Immature natural killer cell (primary cell): ENCODE measurements around the gene SAP25. TPM values are rescaled to one million over a fixed set of nuclear protein-coding genes. Genes with fewer than 3 reads are reported as not detected.
"Not testable (repeated sequence)": the region's sequence is repeated elsewhere in the genome, so short reads cannot be mapped to it uniquely, and the experiment has no call there.

Experiments used
- DNase-seq, 3 donors: peaks; one replicate each; pipeline ENCODE4 v3.0.0; 2022; ENCODE audit warnings: mixed read lengths in 1 of 3
- H3K27ac Mint-ChIP-seq, 6 donors: one replicate each; pipeline ENCODE4 v1.8.0; 2020; ENCODE audit warnings: mixed read lengths in 6 of 6, mild to moderate bottlenecking in 5 of 6, inconsistent platforms in 4 of 6, moderate library complexity in 3 of 6
- H3K27me3 Mint-ChIP-seq, 3 donors: one replicate each; pipeline ENCODE4 v1.8.0; 2020 to 2021; ENCODE audit warnings: low read depth in 3 of 3, mild to moderate bottlenecking in 3 of 3, mixed read lengths in 3 of 3, moderate library complexity in 3 of 3, inconsistent platforms in 1 of 3
- H3K36me3 Mint-ChIP-seq, 3 donors: one replicate each; pipeline ENCODE4 v1.8.0; 2020; ENCODE audit warnings: mixed read lengths in 3 of 3, inconsistent platforms in 2 of 3, mild to moderate bottlenecking in 2 of 3
- H3K4me1 Mint-ChIP-seq, 2 donors: one replicate each; pipeline ENCODE4 v1.8.0; 2020; ENCODE audit warnings: inconsistent platforms in 2 of 2, mild to moderate bottlenecking in 2 of 2, mixed read lengths in 2 of 2, moderate library complexity in 1 of 2
- H3K4me3 Mint-ChIP-seq, 5 donors: one replicate each; pipeline ENCODE4 v1.8.0; 2020; ENCODE audit warnings: mild to moderate bottlenecking in 5 of 5, mixed read lengths in 5 of 5, inconsistent platforms in 3 of 5, moderate library complexity in 3 of 5
- H3K9me3 Mint-ChIP-seq, 6 donors: one replicate each; pipeline ENCODE4 v1.8.0; 2020; ENCODE audit warnings: mild to moderate bottlenecking in 6 of 6, mixed read lengths in 6 of 6, inconsistent platforms in 4 of 6, moderate library complexity in 3 of 6
- polyA plus RNA-seq, 3 donors: library from polyadenylated mRNA; unstranded; fragments of 300-500 nt; fragmentation: Illumina TruSeq; gene quantifications; one replicate each; pipeline ENCODE4 v1.2.3, GENCODE V29; 2021

Gene SAP25
- polyA plus RNA-seq, 3 donors from 2014 or later, result not detected

- H3K27ac Mint-ChIP-seq, result peak overlapping the region in 5 of 6 donors; percentile 62 to 78 (median 74)
- peaks cover 27 to 35% of the 10 kb centered on the region in 2 donors for H3K4me1 Mint-ChIP-seq
- H3K36me3 Mint-ChIP-seq, result peaks cover 0 to 9% (median 4%) of the 10 kb centered on the region in 3 donors
- peak overlapping the region in 1 of 5 donors; percentile 6 for H3K4me3 Mint-ChIP-seq
- H3K9me3 Mint-ChIP-seq, result no peaks in the 10 kb centered on the region
- no peak for DNase-seq
- H3K27me3 Mint-ChIP-seq, result peaks cover 2 to 22% (median 8%) of the 10 kb centered on the region in 3 donors
These were observed 5.9 kb downstream of the SAP25 start for GRCh38 chr7:100567751-100568175.

- no peaks in the 10 kb centered on the region for H3K9me3 Mint-ChIP-seq
- H3K27me3 Mint-ChIP-seq, result peaks cover 2 to 22% (median 8%) of the 10 kb centered on the region in 3 donors
- peak overlapping the region in 5 of 6 donors; percentile 62 to 78 (median 74) for H3K27ac Mint-ChIP-seq
- no peak overlapping the region for H3K4me3 Mint-ChIP-seq
- no peak for DNase-seq
- H3K36me3 Mint-ChIP-seq, result peaks cover 0 to 10% (median 4%) of the 10 kb centered on the region in 3 donors
- H3K4me1 Mint-ChIP-seq, result peaks cover 27 to 35% of the 10 kb centered on the region in 2 donors
These were observed 6.5 kb downstream of the SAP25 start for GRCh38 chr7:100567031-100567730.

- Mint-ChIP-seq H3K4me1 (peaks cover 27 to 28% of the 10 kb centered on the region in 2 donors), H3K27ac (peak overlapping the region in 1 of 6 donors; percentile 6)
These were observed 7.6 kb downstream of the SAP25 start for GRCh38 chr7:100566018-100566531.

GRCh38 chr7:100565133-100565571, 8.5 kb downstream of the SAP25 start:
- Mint-ChIP-seq H3K27me3 (peaks cover 0 to 13% (median 7%) of the 10 kb centered on the region in 3 donors), H3K27ac (no peak overlapping the region), H3K4me3 (no peak overlapping the region), H3K36me3 (peaks cover 0 to 7% (median 4%) of the 10 kb centered on the region in 3 donors), H3K4me1 (peaks cover 23 to 27% of the 10 kb centered on the region in 2 donors), H3K9me3 (no peaks in the 10 kb centered on the region)
- DNase-seq, result no peak

More at GRCh38 chr7:100566018-100566531, 7.6 kb downstream of the SAP25 start:
- Mint-ChIP-seq H3K4me3 (no peak overlapping the region), H3K9me3 (no peaks in the 10 kb centered on the region), H3K27me3 (peaks cover 2 to 17% (median 8%) of the 10 kb centered on the region in 3 donors), H3K36me3 (peaks cover 0 to 7% (median 4%) of the 10 kb centered on the region in 3 donors)
- no peak for DNase-seq

GRCh38 chr7:100564405-100564804, 9.3 kb downstream of the SAP25 start:
- not testable (repeated sequence) for H3K27me3 Mint-ChIP-seq

DNA sequence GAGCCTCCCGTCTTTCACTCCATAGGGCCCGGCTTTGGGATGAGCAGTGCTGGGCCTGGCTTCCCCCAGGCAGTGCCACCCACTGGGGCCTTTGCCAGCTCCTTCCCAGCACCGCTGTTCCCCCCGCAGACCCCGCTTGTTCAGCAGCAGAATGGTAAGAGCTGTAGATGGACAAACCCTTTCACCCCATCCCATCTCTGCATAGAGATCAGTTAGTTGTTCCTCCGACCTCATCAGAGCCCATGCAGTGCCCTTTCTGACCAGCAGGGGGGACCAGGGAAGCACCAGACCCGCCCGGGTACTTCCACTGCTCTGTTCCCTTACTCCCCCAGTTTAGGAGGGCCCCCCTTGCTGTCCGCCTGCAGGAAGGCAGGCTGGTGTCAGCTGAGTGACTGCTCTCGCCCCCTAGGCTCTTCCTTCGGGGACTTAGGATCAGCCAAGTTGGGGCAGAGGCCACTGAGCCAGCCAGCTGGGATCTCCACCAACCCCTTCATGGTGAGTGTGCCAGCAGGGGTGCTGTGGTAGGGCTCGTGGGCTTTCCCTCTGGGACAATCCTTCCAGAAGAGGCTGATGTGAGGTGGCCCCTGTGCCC, 9.8 kb downstream of the SAP25 start:
- H3K4me3 Mint-ChIP-seq, result no peak overlapping the region
- peaks cover 0 to 10% (median 7%) of the 10 kb centered on the region in 3 donors for H3K36me3 Mint-ChIP-seq
- H3K27me3 Mint-ChIP-seq, result peaks cover 0 to 4% (median 3%) of the 10 kb centered on the region in 3 donors
- peak; percentile 69 to 76 (median 72) for DNase-seq
- H3K4me1 Mint-ChIP-seq, result peaks cover 21 to 31% of the 10 kb centered on the region in 2 donors
- H3K27ac Mint-ChIP-seq, result peak overlapping the region in 2 of 6 donors; percentile 67 to 84
- H3K9me3 Mint-ChIP-seq, result no peaks in the 10 kb centered on the region

More at GRCh38 chr7:100564405-100564804, 9.3 kb downstream of the SAP25 start:
- H3K4me3 Mint-ChIP-seq, DNase-seq, H3K9me3 Mint-ChIP-seq: not testable (repeated sequence)
- peaks cover 0 to 10% (median 7%) of the 10 kb centered on the region in 3 donors for H3K36me3 Mint-ChIP-seq
- H3K4me1 Mint-ChIP-seq, result peaks cover 23 to 31% of the 10 kb centered on the region in 2 donors
- H3K27ac Mint-ChIP-seq, result peak overlapping the region in 2 of 6 donors; percentile 8 to 46

- Mint-ChIP-seq H3K4me1 (peaks cover 15 to 26% of the 10 kb centered on the region in 2 donors), H3K9me3 (no peaks in the 10 kb centered on the region), H3K4me3 (no peak overlapping the region), H3K36me3 (peaks cover 0 to 10% (median 7%) of the 10 kb centered on the region in 3 donors), H3K27me3 (peaks cover 0 to 2% (median 1%) of the 10 kb centered on the region in 3 donors), H3K27ac (peak overlapping the region in 1 of 6 donors; percentile 59)
- no peak for DNase-seq
These were observed 10.6 kb downstream of the SAP25 start for GRCh38 chr7:100563100-100563564.

- no peak overlapping the region for H3K4me3 Mint-ChIP-seq
- no peaks in the 10 kb centered on the region for H3K9me3 Mint-ChIP-seq
- H3K36me3 Mint-ChIP-seq, result peaks cover 0 to 10% (median 7%) of the 10 kb centered on the region in 3 donors
- peaks cover 0 to 1% (median 0%) of the 10 kb centered on the region in 3 donors for H3K27me3 Mint-ChIP-seq
- H3K27ac Mint-ChIP-seq, result peak overlapping the region in 1 of 6 donors; percentile 59
- DNase-seq, result no peak
- H3K4me1 Mint-ChIP-seq, result peaks cover 8 to 19% of the 10 kb centered on the region in 2 donors
These were observed 11.3 kb downstream of the SAP25 start for GRCh38 chr7:100562195-100563099.

DNA sequence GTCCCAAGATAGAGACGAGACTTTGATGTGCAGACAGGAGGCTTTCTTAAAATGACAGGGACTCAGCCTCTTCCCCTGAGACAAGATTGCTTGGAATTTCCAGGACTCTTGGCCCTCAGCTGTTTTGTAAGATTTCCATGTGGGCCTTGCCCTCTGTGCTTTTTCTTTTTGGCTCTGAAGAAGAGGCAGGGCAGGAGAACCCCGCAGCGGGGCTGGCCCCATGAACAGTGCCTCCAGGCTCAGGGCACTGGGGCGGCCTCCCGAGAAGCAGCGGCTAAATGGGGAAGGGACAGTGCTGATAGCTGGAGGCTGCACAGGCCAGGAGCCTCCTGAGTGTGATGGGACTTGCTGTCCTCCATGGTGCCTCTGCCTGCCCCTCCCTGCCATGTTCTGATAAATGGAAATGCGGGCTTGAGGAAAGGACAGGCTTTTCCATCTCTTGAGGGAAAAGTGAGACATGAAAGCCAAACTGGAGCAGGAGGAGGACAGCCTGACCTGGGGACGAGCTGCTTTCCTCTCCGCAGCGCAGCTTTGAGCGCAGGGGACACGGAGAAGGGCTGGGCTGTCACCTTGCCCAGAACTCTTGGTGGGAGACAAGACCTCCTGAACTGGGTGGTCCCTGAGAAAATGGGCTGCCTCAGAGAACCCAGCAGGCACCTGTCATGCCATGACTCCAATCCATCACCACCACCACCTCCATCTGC, 12.1 kb downstream of the SAP25 start:
- Mint-ChIP-seq H3K4me1 (peaks cover 8 to 18% of the 10 kb centered on the region in 2 donors), H3K27ac (no peak overlapping the region), H3K36me3 (peaks cover under 1 to 15% (median 7%) of the 10 kb centered on the region in 3 donors), H3K4me3 (no peak overlapping the region), H3K27me3 (peaks cover 0 to 1% (median 0%) of the 10 kb centered on the region in 3 donors), H3K9me3 (no peaks in the 10 kb centered on the region)
- no peak for DNase-seq

DNA sequence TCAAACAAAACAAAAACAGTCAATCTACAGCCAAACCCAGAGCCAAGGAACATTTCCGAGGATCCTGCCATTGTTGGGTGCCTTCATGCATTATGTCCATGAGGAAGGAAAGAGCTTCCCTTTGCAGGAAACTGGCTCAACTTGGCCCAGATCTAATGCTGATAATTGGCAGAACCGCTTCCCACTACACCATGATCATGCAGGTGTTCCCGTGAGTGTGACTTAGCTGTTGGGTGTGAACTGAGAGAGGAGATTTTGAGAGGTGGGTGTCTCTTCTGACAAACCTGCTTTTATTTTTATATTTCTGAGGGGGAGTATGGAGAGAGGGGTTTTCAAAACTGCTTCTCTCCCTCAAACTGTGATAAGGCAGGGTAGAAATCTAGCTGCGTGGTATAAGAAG, 14.6 kb downstream of the SAP25 start:
- H3K27ac Mint-ChIP-seq, result no peak overlapping the region
- H3K9me3 Mint-ChIP-seq, result no peaks in the 10 kb centered on the region
- peaks cover 8 to 22% of the 10 kb centered on the region in 2 donors for H3K4me1 Mint-ChIP-seq
- H3K36me3 Mint-ChIP-seq, result peaks cover 11 to 28% (median 12%) of the 10 kb centered on the region in 3 donors
- no peak for DNase-seq
- no peak overlapping the region for H3K4me3 Mint-ChIP-seq
- H3K27me3 Mint-ChIP-seq, result peaks cover 0 to 1% (median 0%) of the 10 kb centered on the region in 3 donors

DNA sequence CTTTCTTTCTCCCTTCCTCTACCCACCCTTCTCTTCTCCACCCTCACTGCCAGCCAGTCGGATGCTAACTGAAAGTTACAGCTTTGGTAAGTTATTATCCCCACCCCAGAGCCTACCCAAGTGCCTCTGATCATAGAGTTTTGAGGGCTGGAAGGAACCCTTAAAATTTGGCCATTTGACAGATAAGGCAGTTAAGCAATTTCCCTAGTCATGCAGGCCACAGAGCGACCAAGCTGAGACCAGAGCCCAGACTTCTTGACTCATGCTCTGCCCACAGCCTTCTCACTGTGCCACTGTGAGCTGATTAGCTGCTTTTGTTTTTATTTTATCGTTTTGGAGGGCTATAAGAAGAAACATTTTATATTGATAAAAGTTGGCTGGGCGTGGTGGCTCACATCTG, 17.2 kb downstream of the SAP25 start:
- no peak for DNase-seq
- Mint-ChIP-seq H3K4me3 (no peak overlapping the region), H3K4me1 (peaks cover 8 to 22% of the 10 kb centered on the region in 2 donors), H3K36me3 (peaks cover 13 to 35% (median 20%) of the 10 kb centered on the region in 3 donors), H3K9me3 (no peaks in the 10 kb centered on the region), H3K27me3 (peaks cover 0 to 1% (median 0%) of the 10 kb centered on the region in 3 donors), H3K27ac (peak overlapping the region in 1 of 6 donors; percentile 4)

DNA sequence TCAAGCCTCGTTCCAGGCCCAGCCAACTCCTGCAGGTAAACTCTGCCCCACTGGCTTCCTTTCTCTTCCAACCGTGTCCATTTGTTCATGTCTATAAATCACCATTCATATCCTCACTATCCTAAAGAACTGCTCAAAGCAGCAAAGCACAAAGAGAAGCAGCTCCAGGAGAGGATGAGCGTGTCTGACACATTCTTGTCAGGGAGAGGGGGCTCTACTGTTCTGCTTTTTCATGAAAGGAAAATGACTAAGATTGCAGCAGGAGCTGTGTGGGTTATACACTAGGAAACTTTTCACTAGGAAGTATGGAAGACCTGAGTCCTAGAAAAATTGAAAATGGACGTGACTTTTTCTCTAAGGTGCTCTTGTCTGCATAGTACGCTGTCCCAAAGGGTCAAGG, 18.0 kb downstream of the SAP25 start:
- Mint-ChIP-seq H3K36me3 (peaks cover 13 to 35% (median 20%) of the 10 kb centered on the region in 3 donors), H3K9me3 (no peaks in the 10 kb centered on the region), H3K27me3 (peaks cover 0 to 1% (median 0%) of the 10 kb centered on the region in 3 donors), H3K4me1 (peaks cover 9 to 24% of the 10 kb centered on the region in 2 donors), H3K4me3 (no peak overlapping the region), H3K27ac (peak overlapping the region in 3 of 6 donors; percentile 20 to 67 (median 64))
- DNase-seq, result no peak
